DMS114 treated with DMSO at 0.1 percent for 48 hours (cell line): ENCODE results near the gene TAB3.

Experiments
- DNase-seq: peaks from one replicate; lab custom pipeline; 2025; ENCODE audit not compliant: unreplicated experiment; lab: John Stamatoyannopoulos, UW

Gene TAB3

GRCh38 chrX:30889147-30890140, at the start of gene TAB3:
Gene TAB3 (minus strand): TSS chrX:30889254. CDS start chrX:30859588, 29,666 bp downstream.
- peak; percentile 92 for DNase-seq

DNA sequence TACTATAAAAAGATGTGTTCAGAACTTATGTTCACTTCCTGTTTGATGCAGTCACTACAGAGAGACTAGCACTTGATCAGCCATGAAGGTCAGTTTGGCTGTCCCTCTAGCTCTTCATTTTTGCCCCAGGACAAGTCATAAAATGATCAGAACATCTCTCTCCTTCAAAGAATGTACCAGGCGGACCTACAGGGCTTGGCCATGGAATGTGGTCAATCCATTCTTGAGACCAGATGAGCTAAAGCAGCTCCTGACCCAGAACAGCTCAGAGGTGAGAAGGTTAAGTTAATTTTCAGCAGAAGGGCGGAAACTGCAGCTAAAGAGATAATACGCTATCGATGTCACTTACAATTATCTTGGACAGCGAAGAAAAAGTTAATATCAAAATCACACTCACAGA, 49.2 kb upstream of the TAB3 start:
- DNase-seq, result no peak

GRCh38 chrX:30935985-30936384, 46.9 kb upstream of the TAB3 start:
- no peak for DNase-seq

DNA sequence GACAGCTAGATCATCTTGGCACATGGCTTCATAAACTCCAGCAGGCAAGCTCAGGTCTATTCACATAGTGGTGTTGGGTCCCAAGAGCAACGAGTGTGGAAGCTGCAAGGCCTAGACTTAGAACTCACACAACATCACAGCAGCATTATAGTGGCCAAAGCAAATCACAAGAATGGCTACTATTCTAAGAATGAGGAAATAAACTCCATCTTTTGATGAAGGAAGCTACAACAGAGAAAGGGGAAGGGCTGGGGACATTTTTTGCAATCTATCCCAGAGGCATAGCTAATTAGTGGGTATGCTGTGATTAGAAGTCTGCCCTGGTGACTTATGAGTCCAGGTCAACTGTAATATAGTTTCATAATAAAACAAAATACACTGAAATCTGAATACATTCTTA, 42.9 kb upstream of the TAB3 start:
- DNase-seq, result no peak

DNA sequence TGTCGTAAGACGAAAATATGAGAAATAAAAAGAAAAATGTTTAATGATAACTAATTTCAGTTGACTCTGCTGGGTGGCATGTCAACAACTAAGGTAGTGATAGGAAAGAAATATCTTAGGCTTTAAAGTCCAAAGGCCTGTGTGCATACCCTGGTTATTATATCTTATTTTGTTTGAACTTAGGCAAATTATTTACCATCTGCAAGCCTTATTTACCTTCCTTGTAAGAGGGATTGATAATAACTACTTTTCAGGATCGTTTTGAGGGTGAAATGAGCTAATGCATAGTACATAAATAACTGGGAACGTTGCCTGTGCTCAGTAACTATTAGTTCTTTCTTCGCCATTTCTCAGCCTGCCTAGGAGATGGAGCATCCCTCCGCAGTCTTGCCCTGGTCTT, 41.6 kb upstream of the TAB3 start:
- no peak for DNase-seq

- DNase-seq, result no peak
Observed at GRCh38 chrX:30930143-30930542, 41.1 kb upstream of the TAB3 start.

DNA sequence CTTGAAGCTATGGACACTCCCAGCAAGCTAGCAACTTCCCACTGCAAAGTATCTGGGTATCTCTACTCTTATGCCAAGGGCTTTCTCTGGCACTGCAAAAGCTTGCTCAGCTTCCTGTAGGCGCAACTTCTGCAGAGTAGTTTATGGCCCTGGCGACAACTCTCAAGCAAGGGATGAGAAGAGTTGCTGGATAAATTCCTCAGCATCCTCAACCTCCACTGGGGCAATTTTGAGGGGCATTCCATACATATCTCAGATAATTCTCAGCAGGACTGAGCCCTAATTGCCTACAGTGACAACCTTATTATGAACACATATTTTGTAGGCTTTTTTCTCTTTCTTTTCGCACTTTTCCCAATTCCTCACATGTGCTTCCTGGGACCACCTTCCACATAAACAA, 31.2 kb upstream of the TAB3 start:
- no peak for DNase-seq

GRCh38 chrX:30918480-30918879, 29.4 kb upstream of the TAB3 start:
- DNase-seq, result no peak

DNA sequence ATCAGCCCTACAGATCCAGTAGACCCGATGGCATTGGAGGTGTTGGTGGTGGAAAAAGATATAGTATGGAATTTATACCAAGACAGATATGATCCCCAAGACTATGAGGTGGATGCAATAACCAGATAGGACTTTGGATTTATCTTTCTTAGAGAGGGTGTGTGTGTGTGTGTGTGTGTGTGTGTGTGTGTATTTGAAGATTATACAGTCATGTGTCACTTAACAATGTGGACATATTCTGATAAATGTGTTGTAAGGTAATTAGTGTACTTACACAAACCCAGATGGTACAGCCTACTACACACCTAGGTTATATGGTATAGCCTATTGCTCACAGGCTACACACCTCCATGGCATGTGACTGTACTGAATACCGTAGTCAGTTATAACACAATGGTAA, 24.4 kb upstream of the TAB3 start:
- DNase-seq, result no peak

GRCh38 chrX:30910124-30910860, 21.2 kb upstream of the TAB3 start:
- DNase-seq, result no peak

GRCh38 chrX:30906726-30907125, 17.7 kb upstream of the TAB3 start:
- no peak for DNase-seq

DNA sequence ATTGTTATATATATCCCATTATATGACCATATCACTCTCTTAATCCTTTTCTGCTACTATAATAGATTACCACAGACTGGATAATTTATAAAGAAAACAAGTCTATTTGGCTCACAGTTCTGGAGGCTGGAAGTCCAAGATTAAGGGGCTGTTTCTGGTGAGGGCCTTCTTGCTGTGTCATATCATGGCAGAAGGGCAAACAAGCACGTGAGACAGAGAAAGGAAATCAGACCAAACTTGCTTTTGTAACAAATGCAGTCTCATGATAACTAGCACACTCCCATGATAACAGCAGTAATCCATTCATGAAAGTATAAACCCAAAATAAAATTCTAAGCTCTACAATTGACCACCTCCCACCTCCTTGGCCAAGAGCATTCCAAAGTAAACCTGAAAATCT, 16.3 kb upstream of the TAB3 start:
- no peak for DNase-seq

- no peak for DNase-seq
Observed at GRCh38 chrX:30904632-30905031, 15.6 kb upstream of the TAB3 start.

- no peak for DNase-seq
Observed at GRCh38 chrX:30904186-30904585, 15.1 kb upstream of the TAB3 start.

DNA sequence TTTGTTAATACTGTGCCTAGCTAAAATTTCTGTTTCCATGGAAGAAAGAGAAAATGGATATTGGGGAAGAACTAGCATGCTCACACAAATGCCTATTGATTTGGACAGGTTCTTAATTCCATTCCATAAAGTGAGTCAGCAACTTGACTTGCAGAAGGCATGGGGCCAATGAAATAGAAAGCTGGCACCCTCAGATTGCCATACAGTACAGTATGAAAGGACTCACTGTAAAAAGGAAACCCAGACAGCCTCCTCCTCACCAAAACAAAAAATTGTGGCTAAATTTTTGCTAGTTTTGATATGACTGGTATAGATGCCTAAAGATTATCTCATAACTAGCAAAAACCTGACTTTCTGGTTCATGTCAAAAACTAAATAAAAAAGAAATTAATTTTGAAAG, 11.2 kb upstream of the TAB3 start:
- DNase-seq, result no peak

DNA sequence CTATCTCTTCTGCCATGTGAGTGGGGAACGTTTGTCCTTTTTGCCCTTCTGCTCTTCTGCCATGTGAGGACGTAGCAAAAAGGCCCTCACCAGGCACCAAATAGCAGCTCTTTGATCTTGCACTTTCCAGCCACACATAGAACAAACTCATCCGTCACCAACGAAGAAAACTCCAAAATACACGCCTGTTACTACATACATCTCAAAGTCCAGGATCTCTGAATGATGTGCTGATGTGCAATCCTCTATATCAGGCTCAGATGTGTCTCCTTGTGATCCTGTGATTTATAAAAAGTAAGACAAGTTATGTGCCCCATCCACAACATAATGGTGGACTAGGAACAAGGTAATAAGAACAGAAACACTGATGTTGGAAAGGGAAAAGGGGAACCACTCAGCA, 9.8 kb upstream of the TAB3 start:
- no peak for DNase-seq

- no peak for DNase-seq
Observed at GRCh38 chrX:30895370-30895769, 6.3 kb upstream of the TAB3 start.

DNA sequence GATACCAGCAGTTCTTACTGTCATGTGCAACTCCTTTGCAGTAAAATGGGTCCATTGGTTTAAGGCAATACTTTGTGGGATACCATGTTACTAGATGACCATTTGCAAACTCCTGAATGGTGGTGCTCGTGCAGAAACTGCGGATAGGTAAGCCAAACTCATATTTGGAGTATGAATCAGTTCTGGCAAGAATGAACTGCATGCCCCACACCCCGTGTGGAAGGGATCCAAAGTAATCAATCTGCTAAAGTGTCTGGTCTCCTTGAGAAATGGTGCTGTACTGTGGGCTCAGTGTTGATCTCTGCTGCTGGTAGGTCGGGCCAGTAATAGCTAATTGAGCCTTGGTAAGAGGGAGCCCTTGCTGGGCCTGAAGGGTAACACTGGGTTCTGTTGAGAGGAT, 4.2 kb upstream of the TAB3 start:
- no peak for DNase-seq

GRCh38 chrX:30892591-30892990, 3.5 kb upstream of the TAB3 start:
- no peak for DNase-seq

- no peak for DNase-seq
Observed at GRCh38 chrX:30888526-30889146, 418 bp downstream of the TAB3 start.

- DNase-seq, result no peak
Observed at GRCh38 chrX:30887721-30888120, 1.3 kb downstream of the TAB3 start.

DNA sequence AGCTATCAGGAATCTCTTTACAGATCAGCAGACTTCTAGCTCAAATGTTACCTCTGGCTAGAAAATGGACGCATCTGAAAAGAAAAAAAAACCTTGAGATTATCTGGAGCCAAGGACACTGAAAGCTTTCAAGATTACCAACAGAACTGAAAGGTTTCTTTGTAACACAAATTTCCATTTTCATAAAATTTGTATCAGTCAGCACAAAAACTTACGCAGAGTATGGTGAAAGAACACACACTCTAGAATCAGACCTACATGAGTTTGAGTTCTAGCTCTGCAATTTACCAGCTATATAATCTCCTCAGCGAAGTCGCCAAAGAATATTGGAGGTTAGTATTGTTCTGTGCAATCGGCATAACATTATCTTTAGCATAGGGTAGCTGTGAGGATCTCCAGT, 1.8 kb downstream of the TAB3 start:
- no peak for DNase-seq
